ENCODE measurements around the gene METAP1D. TPM values are rescaled to one million over a fixed set of nuclear protein-coding genes. Genes with fewer than 3 reads are reported as not detected.

The METAP1D gene
- total RNA-seq, 1 experiment from 2014 or later, result 5.2 TPM

DNA sequence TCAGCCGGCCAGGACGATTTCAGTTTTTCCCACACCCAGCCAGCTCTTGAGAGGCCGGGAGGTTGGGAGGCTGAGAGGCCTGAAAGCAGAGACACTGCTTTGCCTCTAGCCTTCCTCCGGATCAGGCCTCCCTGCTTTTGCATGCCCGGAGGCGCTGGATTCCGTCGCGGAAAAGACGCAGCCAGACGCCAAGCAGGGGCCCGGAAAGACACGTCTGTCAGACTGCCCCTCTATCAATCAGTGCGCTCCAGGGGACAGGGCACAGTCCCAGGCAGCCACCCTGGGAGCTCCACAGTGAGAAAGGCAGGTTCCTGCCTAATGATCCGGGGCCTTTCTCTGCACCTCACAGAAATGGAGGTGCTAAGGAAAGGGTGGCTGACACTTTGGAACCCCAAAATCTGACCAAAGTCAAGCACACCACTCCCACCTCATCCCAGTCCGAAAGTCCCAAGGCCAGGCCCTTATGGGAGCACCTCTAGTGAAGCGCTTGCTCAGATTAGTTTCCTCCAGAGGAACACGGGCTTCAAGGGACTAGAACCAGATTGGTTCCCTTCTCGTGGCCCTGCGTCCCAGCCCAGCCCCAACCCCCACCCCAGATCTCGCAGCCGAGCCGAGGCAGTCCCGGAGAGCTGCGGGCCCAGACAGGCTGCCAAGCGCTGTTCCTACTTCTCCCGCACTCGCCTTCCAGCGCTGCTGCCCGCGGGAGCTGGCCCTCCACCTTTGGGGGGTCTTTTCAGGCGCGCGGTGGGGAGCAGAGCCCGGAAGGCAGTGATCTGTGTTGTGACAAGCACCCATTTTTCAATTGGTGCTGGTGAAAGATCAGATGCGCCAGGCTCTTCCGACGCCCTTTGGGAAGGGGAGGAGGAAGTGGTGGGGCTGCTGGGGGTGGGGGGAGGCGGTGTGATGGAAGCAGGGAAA, 90.5 kb downstream of the METAP1D start:
- Histone ChIP-seq H3K14ac (ENCODE audit: insufficient read depth, low read length) (no peak overlapping the region), H3K18ac (ENCODE audit: insufficient read length, low read depth, low read length) (no peak overlapping the region), H2BK20ac (ENCODE audit: low read depth, low read length, poor library complexity, severe bottlenecking) (no peak overlapping the region), H3T11ph (ENCODE audit: low read length) (no peak overlapping the region), H3K4me1 (ENCODE audit: insufficient read depth, low read length) (peaks cover 2% of the 10 kb centered on the region; the same call in 1 of the 2 replicates), H3K9ac (ENCODE audit: extremely low read depth, insufficient read length, low read length) (no peak overlapping the region), H3K9me3 (ENCODE audit: control insufficient read depth, low read depth, low read length) (no peaks in the 10 kb centered on the region), H3K27ac (ENCODE audit: insufficient read length, low read depth, low read length) (no peak overlapping the region), H2BK120ac (ENCODE audit: low read depth, low read length, poor library complexity, severe bottlenecking) (no peak overlapping the region), H4K20me1 (ENCODE audit: control insufficient read depth, insufficient read depth, insufficient read length) (no peaks in the 10 kb centered on the region), H4K91ac (ENCODE audit: insufficient read length, low read depth, low read length) (no peak overlapping the region), H3K4ac (ENCODE audit: low read depth, low read length) (no peak overlapping the region), H3K23me2 (ENCODE audit: insufficient read length, low read depth, low read length, poor library complexity, severe bottlenecking) (peaks cover 11% of the 10 kb centered on the region), H2BK5ac (ENCODE audit: insufficient read length, low read length) (no peak overlapping the region), H3K56ac (ENCODE audit: insufficient read length, low read depth, low read length) (no peak overlapping the region), H2BK12ac (ENCODE audit: insufficient read length, low read depth, low read length) (no peak overlapping the region), H3K23ac (ENCODE audit: insufficient read length, low read depth, low read length) (no peak overlapping the region), H4K5ac (ENCODE audit: insufficient read length, low read depth, low read length) (no peak overlapping the region), H4K8ac (replicated peaks; ENCODE audit: insufficient read length, low read depth, low read length) (no peak overlapping the region), H3K27me3 (ENCODE audit: insufficient read depth, low read length) (peaks cover 93% of the 10 kb centered on the region), H2BK15ac (ENCODE audit: low read depth, low read length) (no peak overlapping the region), H3K4me2 (ENCODE audit: insufficient read depth, insufficient read length, low read length) (no peak overlapping the region), H2AK5ac (ENCODE audit: insufficient read length, low read length) (no peak overlapping the region), H3K79me1 (ENCODE audit: insufficient read depth, low read depth, low read length, poor library complexity, severe bottlenecking) (no peaks in the 10 kb centered on the region), H3K79me2 (ENCODE audit: insufficient read depth, low read length) (no peaks in the 10 kb centered on the region), H2AFZ (ENCODE audit: low read length) (no peak overlapping the region)
- peaks cover 100% of the 10 kb centered on the region for H3K27me3 Mint-ChIP-seq (ENCODE audit: low read depth)
- H3K9me3 Mint-ChIP-seq, result peaks cover 6 to 16% of the 10 kb centered on the region in 2 experiments; a peak in 3 of 5 replicates
- H3K36me3 Mint-ChIP-seq (ENCODE audit: insufficient read depth in 1 of 3, low read depth in 3 of 3), result no peaks in the 10 kb centered on the region; a peak in 3 of 7 replicates
- peak; percentile 77 for DNase-seq
- WGBS (ENCODE audit: extremely low coverage, insufficient read length, low lambda C conversion rate), result no CpG with 5 or more reads among the region's 39 CpGs
- H3K27ac Mint-ChIP-seq, result no peak overlapping the region
- no peak for TF ChIP-seq CTCF (conservative IDR thresholded peaks at IDR 0.05)
- H3K4me3 Mint-ChIP-seq, result peak overlapping the region in 1 of 2 experiments; percentile 64; a peak in 1 of 5 replicates
- H3K4me1 Mint-ChIP-seq, result peaks cover 42 to 65% of the 10 kb centered on the region in 2 experiments
